Measurements from ENCODE around the gene BTD.

The BTD gene

DNA sequence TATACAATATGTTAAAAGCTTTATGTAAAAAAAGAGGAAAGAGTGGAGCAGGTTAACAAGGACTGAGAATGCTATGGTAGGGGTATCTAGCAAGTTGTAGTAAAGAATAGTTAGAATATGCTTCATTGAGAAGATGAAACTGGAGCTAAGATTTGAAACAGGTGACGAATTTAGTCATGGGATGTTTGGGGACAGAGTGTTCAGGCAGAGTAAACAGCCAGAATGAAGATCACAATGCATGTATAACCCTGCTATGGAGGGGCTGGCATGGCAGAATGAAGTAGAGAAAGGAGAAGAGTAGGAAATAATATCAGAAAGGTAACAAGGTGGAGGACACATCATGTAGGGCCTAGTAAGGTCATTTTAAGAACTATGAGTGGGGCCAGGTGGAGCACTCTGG is 72.0 kb downstream of the BTD start:
- DNase-seq, result no peak

DNA sequence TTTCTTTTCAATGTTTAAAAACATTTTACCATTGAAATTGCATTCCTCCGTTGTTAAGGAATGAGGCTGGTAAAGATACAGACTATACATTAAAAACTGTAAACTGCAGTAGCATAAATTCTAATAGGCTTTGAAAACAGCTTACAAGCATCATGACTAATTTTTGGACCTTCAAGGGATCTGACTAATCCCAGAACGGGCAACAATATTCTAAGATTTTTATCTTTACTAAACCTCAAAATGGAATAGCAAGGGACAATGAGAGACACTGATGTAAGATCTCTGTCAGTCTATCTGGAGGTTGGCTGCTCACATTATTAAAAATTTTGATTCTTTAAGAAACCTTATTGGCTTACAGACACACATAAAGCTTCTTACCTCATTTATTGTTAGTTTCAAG is 74.7 kb downstream of the BTD start:
- peak; percentile 39 for DNase-seq

DNA sequence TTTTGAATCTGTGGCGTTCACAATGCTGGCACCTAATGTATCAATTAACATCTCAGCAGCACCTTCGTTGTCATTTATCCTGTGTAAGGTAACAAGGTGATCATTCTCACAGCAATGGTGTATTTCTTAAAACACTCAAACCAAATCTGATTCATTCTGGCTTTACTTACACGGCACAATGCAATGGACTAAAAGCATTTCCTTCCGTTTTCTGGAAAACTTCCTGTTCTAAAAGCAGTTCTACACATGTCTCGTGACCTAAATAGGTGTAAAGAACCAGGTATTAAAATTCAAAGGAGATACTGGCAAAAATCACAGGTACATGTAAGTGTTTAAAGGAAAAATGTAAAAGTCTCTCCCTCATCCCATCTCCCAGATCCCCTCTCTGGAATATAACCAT is 77.8 kb downstream of the BTD start:
- DNase-seq, result no peak

DNA sequence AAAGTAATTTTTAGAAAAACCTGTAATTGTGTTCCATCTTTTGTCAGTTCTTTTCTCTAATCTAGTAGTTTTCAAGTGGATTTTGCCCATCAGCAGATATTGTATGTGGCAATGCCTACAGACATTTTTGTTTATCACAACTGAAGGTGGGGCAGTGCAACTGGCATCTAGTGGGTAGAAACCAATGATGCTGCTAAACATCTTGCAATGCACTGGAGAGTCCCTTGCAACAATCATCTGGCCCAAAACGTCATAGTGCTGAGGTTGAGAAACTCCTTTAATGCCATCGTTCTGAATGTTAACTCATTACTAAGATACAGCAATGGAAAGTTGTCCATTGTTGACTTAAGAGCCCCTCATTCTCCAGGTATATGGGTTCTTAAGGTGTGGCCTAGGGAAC is 80.1 kb downstream of the BTD start:
- no peak for DNase-seq

DNA sequence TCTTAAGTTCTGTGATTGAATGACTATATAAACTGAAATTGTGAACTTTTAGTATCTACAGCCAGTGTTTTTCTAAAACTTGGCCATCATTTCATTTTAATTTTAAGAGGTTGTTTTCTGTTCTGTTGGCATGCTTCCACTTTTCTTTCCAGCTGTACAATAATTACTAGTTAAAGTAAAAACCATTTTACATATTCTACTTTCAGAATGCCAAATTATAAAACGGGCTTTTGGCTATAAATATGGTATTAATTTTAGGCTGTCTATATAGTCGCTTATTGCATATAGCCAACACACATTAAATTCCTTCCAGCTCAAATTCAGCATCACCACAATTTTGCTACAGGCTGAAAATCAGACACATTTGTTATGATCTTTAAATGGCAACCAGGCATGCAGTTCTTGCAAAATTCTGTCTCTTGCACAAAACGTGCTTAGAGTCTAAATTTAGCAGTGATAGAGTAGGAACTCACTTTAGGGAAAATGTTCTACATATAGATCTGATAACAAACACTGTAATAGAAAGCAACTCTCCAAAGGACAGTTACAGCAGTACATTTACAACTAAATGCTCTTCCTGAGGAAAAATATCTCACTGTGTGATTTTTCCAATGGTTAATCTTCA is 81.1 kb downstream of the BTD start:
- no peak for DNase-seq

DNA sequence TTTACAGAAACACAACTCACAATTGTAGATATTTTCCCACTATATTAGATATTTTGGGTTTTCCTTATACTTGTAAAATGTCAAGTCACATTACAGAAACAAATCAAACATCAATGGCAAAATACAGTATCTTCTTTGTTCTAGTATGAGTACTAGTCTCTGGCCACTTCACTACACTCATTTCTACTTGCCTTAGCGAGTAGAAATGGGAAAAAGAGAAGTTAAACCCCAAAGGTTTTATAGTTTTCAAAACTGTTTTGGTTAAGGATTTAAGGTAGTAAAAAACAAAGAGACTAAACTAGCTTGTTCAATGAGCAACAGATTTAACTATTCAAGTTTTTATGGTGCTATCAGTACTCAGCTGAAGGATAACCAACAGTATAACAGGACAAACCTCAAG is 81.7 kb downstream of the BTD start:
- no peak for DNase-seq

DNA sequence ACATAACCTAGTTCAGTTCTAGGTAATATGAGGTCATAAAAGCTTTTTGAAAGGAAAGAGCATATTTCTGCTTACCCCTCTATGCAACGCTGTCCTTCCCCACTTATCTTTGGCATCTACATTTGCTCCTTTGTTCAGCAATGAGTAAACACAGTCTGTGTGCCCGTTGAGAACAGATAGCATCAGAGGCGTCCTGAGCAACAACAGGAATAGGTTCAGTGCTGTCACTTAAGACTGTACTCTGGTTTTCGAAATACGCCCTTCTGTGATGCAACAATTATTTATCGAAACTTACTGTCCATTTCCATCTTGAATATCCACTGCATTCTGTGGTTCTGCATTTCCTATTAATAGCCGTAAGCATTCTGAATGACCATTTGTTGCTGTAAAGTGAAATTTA is 84.4 kb downstream of the BTD start:
- peak; percentile 57 for DNase-seq

DNA sequence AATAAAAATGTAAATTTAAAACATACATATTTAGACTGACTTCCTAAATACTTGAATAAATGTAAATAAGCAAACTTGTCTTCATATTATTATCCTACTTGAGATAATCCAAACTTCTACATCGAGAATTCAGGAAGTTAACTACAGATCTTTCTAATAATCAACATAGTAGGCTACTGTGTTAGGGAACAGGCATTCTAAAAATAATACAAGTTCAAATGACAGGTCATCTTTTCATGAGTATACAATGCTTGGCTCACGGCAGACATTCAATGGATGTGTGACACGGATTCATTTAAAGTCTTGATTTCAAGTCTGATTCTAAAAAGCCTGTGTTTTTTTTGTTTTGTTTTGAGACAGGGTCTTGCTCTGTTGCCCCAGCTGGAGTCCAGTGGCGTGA is 88.7 kb downstream of the BTD start:
- DNase-seq, result no peak

DNA sequence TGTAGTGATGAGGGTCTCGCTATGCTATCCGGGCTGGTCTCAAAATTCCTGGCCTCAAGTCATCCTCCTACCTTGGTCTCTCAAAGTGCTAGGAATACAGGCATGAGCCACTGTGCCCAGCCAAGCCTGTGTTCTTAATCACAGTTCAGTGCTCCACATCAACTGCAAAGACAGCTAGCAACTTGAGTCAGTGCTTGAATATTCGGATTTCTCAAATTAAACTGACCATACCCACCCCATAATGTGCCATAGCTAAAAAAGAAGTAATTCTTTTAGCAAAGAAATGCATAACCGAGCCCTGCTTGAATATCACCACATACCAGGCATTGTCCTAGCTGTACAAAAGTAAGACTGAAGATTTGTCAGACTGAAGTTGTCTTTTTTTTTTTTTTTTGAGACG is 89.2 kb downstream of the BTD start:
- no peak for DNase-seq

DNA sequence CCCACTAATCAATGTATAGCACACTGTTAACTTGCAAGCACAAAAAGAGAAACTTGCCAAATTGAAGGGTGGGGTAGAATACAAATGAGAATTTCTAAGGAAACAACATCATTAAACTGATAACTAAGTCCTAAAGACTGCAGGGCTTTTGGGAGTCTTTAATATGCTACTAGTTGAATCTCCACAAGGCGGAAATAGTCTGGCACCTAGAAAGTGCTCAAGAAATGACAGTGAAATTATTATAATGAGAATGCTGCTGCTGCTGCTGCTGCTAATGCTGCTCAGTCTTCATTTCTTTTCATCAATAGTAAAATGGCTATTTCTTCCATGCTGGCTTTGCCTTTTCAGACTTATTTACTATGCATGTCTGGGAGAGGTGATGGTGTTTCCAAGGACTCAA is 91.8 kb downstream of the BTD start:
- DNase-seq, result no peak

DNA sequence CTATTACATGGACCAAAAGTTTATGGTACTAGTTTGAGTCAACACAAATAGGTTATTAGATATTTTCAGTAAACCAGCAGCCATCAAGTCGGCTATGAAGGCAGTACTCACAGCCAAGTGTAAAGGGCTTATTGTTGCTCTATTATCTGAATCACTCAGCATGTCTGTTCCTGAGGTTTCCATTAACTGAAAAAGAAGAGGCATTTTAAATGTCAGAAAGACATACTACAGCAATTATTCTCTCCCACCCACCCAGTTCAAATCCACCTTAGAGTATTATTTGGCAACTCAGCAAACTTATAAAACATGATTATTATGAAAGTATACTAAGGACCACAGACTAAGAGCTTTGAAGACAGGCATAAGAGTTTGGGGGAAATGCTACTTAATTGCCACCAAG is 93.1 kb downstream of the BTD start:
- no peak for DNase-seq

Data from activated CD4-positive, alpha-beta T cell treated with anti-CD3 and anti-CD28 coated beads, Interleukin-2, amount 50 U/mL, for 16 hours (primary cell).